HEK293 (cell line): ENCODE data around the gene UBE2J2.
A peak's percentile ranks its signal among the peaks of the same experiment; 100 is the strongest.

ENCODE experiments used
- KLF8 ChIP-seq: fragments of 450-650 bp; formaldehyde crosslinking; IDR thresholded peaks from 2 replicates; pipeline ENCODE4 v1.5.1; 2016; ENCODE audit warnings: missing biosample characterization, missing genetic modification characterization
- ZNF423 ChIP-seq: fragments of 450-650 bp; formaldehyde crosslinking; IDR thresholded peaks from 2 replicates; pipeline ENCODE4 v1.5.1; 2016; ENCODE audit warnings: missing biosample characterization, missing genetic modification characterization
- ZNF704 ChIP-seq: fragments of 450-650 bp; formaldehyde crosslinking; IDR thresholded peaks from 2 replicates; pipeline ENCODE4 v1.5.1; 2016; ENCODE audit warnings: missing biosample characterization, missing genetic modification characterization
- TF ChIP-seq, protein P1 (sequence below): fragments of 450-650 bp; formaldehyde crosslinking; IDR thresholded peaks from 2 replicates; pipeline ENCODE4 v1.5.1; 2016; ENCODE audit warnings: missing biosample characterization, missing genetic modification characterization

- TF ChIP-seq, protein P1, sequence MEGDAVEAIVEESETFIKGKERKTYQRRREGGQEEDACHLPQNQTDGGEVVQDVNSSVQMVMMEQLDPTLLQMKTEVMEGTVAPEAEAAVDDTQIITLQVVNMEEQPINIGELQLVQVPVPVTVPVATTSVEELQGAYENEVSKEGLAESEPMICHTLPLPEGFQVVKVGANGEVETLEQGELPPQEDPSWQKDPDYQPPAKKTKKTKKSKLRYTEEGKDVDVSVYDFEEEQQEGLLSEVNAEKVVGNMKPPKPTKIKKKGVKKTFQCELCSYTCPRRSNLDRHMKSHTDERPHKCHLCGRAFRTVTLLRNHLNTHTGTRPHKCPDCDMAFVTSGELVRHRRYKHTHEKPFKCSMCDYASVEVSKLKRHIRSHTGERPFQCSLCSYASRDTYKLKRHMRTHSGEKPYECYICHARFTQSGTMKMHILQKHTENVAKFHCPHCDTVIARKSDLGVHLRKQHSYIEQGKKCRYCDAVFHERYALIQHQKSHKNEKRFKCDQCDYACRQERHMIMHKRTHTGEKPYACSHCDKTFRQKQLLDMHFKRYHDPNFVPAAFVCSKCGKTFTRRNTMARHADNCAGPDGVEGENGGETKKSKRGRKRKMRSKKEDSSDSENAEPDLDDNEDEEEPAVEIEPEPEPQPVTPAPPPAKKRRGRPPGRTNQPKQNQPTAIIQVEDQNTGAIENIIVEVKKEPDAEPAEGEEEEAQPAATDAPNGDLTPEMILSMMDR: no peak
- TF ChIP-seq ZNF704 (no peak), ZNF423 (tag by site-specific recombination) (no peak), KLF8 (tag by site-specific recombination) (peak; percentile 87)
These were observed 35.8 kb upstream of the UBE2J2 start for GRCh38 chr1:1309251-1310108.
